HG03558 (cell line): ENCODE measurements around the gene RSBN1L.
"Not testable (repeated sequence)": the region's sequence is repeated elsewhere in the genome, so short reads cannot be mapped to it uniquely, and the experiment has no call there.

Source experiments
- ATAC-seq: cut with Tn5 transposase; IDR thresholded peaks from one replicate; pipeline ENCODE4 v1.9.1; 2021; ENCODE audit warnings: moderate number of reproducible peaks; ENCODE audit not compliant: unreplicated experiment; ENCODE audit errors: extremely low read depth

Gene RSBN1L

GRCh38 chr7:77765481-77765880 lies 69.2 kb downstream of the RSBN1L start:
- ATAC-seq = no peak

- no peak for ATAC-seq
Measured at GRCh38 chr7:77765906-77766800, 69.9 kb downstream of the RSBN1L start.

GRCh38 chr7:77766801-77767605 lies 70.7 kb downstream of the RSBN1L start:
- ATAC-seq = no peak

- ATAC-seq = no peak
Measured at GRCh38 chr7:77770316-77770715, 74.1 kb downstream of the RSBN1L start.

- no peak for ATAC-seq
Measured at GRCh38 chr7:77771901-77772300, 75.6 kb downstream of the RSBN1L start.

- no peak for ATAC-seq
Measured at GRCh38 chr7:77778535-77778934, 82.3 kb downstream of the RSBN1L start.

- ATAC-seq = no peak
Measured at GRCh38 chr7:77782383-77782782, 86.1 kb downstream of the RSBN1L start.

- no peak for ATAC-seq
Measured at GRCh38 chr7:77783111-77783510, 86.9 kb downstream of the RSBN1L start.

GRCh38 chr7:77783545-77783944 lies 87.3 kb downstream of the RSBN1L start:
- ATAC-seq = no peak

GRCh38 chr7:77784426-77784825 lies 88.2 kb downstream of the RSBN1L start:
- ATAC-seq = not testable (repeated sequence)

GRCh38 chr7:77786018-77786417 lies 89.8 kb downstream of the RSBN1L start:
- ATAC-seq = no peak

GRCh38 chr7:77786741-77787140 lies 90.5 kb downstream of the RSBN1L start:
- no peak for ATAC-seq

GRCh38 chr7:77788327-77788902 lies 92.2 kb downstream of the RSBN1L start:
- no peak for ATAC-seq

- no peak for ATAC-seq
Measured at GRCh38 chr7:77791336-77791735, 95.1 kb downstream of the RSBN1L start.

- no peak for ATAC-seq
Measured at GRCh38 chr7:77791956-77792355, 95.7 kb downstream of the RSBN1L start.

GRCh38 chr7:77794000-77794399 lies 97.7 kb downstream of the RSBN1L start:
- ATAC-seq = no peak

GRCh38 chr7:77796109-77796508 lies 99.8 kb downstream of the RSBN1L start:
- ATAC-seq = no peak

GRCh38 chr7:77796960-77797359 lies 100.7 kb downstream of the RSBN1L start:
- no peak for ATAC-seq

GRCh38 chr7:77797734-77798393 lies 101.6 kb downstream of the RSBN1L start:
- peak; percentile 4 for ATAC-seq

GRCh38 chr7:77798394-77799077 lies 102.3 kb downstream of the RSBN1L start, which contains the start of the genes PHTF2 and TMEM60:
Gene PHTF2 (plus strand): TSS chr7:77798773.
Gene TMEM60 (minus strand): TSS chr7:77798434. CDS start chr7:77794373, 4,061 bp downstream.
- ATAC-seq = peak; percentile 74
